ENCODE measurements around the gene AK6. TPM values are rescaled to one million over a fixed set of nuclear protein-coding genes. Genes with fewer than 3 reads are reported as not detected.

The AK6 gene
- total RNA-seq, 2 donors from 2014 or later = 32.6 to 54.2 TPM

DNA sequence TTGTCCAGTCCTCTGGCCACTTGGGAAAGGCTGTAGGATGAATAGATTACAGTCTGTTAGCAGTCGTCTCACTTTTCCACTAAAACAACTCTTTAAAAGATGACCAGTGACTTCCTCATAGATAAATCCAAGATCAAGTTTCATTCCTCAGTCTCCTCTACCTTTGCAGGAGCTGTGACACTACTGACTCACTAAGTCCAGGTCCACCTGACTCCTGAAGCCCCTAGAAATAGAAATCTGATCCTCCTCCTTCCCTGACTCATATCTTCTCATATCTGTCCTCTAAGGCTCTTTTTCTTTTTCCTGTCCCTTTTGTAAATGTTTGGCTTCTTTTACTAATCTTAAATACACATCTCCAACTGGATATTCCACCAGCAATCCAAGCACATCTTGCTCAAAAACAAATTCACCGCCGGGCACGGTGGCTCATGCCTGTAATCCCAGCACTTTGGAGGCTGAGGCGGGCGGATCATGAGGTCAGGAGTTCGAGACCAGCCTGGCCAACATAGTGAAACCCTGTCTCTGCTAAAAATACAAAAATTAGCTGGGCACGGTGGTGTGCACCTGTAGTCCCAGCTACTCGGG, 39.3 kb downstream of the AK6 start:
- WGBS, 2 experiments (ENCODE audit: insufficient coverage in 1 of 2, insufficient read length in 1 of 2) = 87 to 95% methylated on average over 3 to 9 of the region's 9 CpGs
- peaks cover 5% of the 10 kb centered on the region for H3K4me1 ChIP-seq (ENCODE audit: control insufficient read depth, insufficient read depth, low read length)
- no peaks in the 10 kb centered on the region for H3K9me3 ChIP-seq (ENCODE audit: control insufficient read depth, low read length)
- H3K27ac ChIP-seq (ENCODE audit: low read depth, low read length) = no peak overlapping the region
- no peak overlapping the region for H3K4me3 ChIP-seq (ENCODE audit: low read length)
- Mint-ChIP-seq H3K4me1 (peaks cover 12% of the 10 kb centered on the region), H3K4me3 (no peak overlapping the region), H3K27me3 (ENCODE audit: insufficient read depth) (peaks cover 2% of the 10 kb centered on the region), H3K9me3 (peaks cover 3% of the 10 kb centered on the region), H3K27ac (no peak overlapping the region), H3K36me3 (ENCODE audit: low read depth) (peaks cover 2% of the 10 kb centered on the region)
- TF ChIP-seq, protein P1, sequence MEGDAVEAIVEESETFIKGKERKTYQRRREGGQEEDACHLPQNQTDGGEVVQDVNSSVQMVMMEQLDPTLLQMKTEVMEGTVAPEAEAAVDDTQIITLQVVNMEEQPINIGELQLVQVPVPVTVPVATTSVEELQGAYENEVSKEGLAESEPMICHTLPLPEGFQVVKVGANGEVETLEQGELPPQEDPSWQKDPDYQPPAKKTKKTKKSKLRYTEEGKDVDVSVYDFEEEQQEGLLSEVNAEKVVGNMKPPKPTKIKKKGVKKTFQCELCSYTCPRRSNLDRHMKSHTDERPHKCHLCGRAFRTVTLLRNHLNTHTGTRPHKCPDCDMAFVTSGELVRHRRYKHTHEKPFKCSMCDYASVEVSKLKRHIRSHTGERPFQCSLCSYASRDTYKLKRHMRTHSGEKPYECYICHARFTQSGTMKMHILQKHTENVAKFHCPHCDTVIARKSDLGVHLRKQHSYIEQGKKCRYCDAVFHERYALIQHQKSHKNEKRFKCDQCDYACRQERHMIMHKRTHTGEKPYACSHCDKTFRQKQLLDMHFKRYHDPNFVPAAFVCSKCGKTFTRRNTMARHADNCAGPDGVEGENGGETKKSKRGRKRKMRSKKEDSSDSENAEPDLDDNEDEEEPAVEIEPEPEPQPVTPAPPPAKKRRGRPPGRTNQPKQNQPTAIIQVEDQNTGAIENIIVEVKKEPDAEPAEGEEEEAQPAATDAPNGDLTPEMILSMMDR (conservative IDR thresholded peaks at IDR 0.05) = no peak
- H3K9ac ChIP-seq (ENCODE audit: extremely low read depth, low read length, poor library complexity, severe bottlenecking) = no peak overlapping the region
- no peaks in the 10 kb centered on the region for H3K36me3 ChIP-seq (ENCODE audit: control insufficient read depth, insufficient read depth, low read length)
- DNase-seq = no peak
- H3K27me3 ChIP-seq (ENCODE audit: control insufficient read depth, insufficient read depth, low read length, poor library complexity, severe bottlenecking) = no peaks in the 10 kb centered on the region

- no peaks in the 10 kb centered on the region for H3K27me3 Mint-ChIP-seq (ENCODE audit: insufficient read depth)
- TF ChIP-seq, protein P1 (conservative IDR thresholded peaks at IDR 0.05) = no peak
- H3K27ac Mint-ChIP-seq = no peak overlapping the region
- H3K4me3 Mint-ChIP-seq = no peak overlapping the region
- Histone ChIP-seq H3K27ac (ENCODE audit: low read depth, low read length) (no peak overlapping the region), H3K4me1 (ENCODE audit: control insufficient read depth, insufficient read depth, low read length) (no peaks in the 10 kb centered on the region), H3K9ac (ENCODE audit: extremely low read depth, low read length, poor library complexity, severe bottlenecking) (no peak overlapping the region), H3K9me3 (ENCODE audit: control insufficient read depth, low read length) (no peaks in the 10 kb centered on the region), H3K4me3 (ENCODE audit: low read length) (no peak overlapping the region), H3K27me3 (ENCODE audit: control insufficient read depth, insufficient read depth, low read length, poor library complexity, severe bottlenecking) (no peaks in the 10 kb centered on the region), H3K36me3 (ENCODE audit: control insufficient read depth, insufficient read depth, low read length) (no peaks in the 10 kb centered on the region)
- H3K36me3 Mint-ChIP-seq (ENCODE audit: low read depth) = peaks cover 2% of the 10 kb centered on the region
- 91% methylated on average over 1 of the region's 1 CpG; no CpG with 5 or more reads in 1 of the 2 experiments for WGBS, 2 experiments (ENCODE audit: insufficient coverage in 1 of 2, insufficient read length in 1 of 2)
- peaks cover 4% of the 10 kb centered on the region for H3K4me1 Mint-ChIP-seq
- H3K9me3 Mint-ChIP-seq = no peaks in the 10 kb centered on the region
- no peak for DNase-seq
These were observed 43.0 kb downstream of the AK6 start for GRCh38 chr5:69326365-69326764.

DNA sequence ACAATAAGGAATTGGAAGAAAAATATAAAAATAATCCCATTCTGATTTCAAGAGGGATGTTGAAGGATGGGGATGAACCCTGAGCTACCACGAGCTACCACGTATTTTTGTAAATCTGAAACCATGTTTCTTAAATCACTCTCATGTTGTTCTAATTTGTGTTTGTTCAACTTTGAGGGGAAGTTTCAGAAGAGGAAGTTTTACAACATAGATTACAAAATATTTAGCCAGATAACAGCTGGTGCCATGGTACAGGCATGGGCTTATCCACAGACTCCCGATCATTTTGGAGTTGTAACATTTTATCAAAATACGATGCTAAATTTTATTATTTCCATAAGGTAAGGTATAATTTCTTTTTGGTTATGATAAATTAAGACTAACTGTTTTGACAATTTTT, 51.9 kb downstream of the AK6 start:
- H3K27ac Mint-ChIP-seq = no peak overlapping the region
- 80 to 94% methylated on average over 2 to 4 of the region's 4 CpGs for WGBS, 2 experiments (ENCODE audit: insufficient coverage in 1 of 2, insufficient read length in 1 of 2)
- Histone ChIP-seq H3K27me3 (ENCODE audit: control insufficient read depth, insufficient read depth, low read length, poor library complexity, severe bottlenecking) (no peaks in the 10 kb centered on the region), H3K4me1 (ENCODE audit: control insufficient read depth, insufficient read depth, low read length) (peaks cover under 1% of the 10 kb centered on the region), H3K36me3 (ENCODE audit: control insufficient read depth, insufficient read depth, low read length) (no peaks in the 10 kb centered on the region), H3K4me3 (ENCODE audit: low read length) (no peak overlapping the region), H3K9me3 (ENCODE audit: control insufficient read depth, low read length) (no peaks in the 10 kb centered on the region), H3K27ac (ENCODE audit: low read depth, low read length) (no peak overlapping the region), H3K9ac (ENCODE audit: extremely low read depth, low read length, poor library complexity, severe bottlenecking) (no peak overlapping the region)
- no peak overlapping the region for H3K4me3 Mint-ChIP-seq
- no peaks in the 10 kb centered on the region for H3K9me3 Mint-ChIP-seq
- TF ChIP-seq, protein P1 (conservative IDR thresholded peaks at IDR 0.05) = no peak
- peaks cover 11% of the 10 kb centered on the region for H3K36me3 Mint-ChIP-seq (ENCODE audit: low read depth)
- peaks cover 9% of the 10 kb centered on the region for H3K4me1 Mint-ChIP-seq
- no peaks in the 10 kb centered on the region for H3K27me3 Mint-ChIP-seq (ENCODE audit: insufficient read depth)
- no peak for DNase-seq
